Uterine smooth muscle cell (primary cell): ENCODE data around the gene UBE2Q2. TPM values are rescaled to one million over a fixed set of nuclear protein-coding genes. Genes with fewer than 3 reads are reported as not detected.

Experiments
- total RNA-seq: library from RNA; depleted of rRNA; stranded (reverse); fragments of >200 nt; gene quantifications from 2 replicates; pipeline ENCODE4 v1.2.3, GENCODE V29; 2014

UBE2Q2 gene
- total RNA-seq = 43.2 and 56.0 TPM in 2 replicates

GRCh38 chr15:75842722-75843677 is at the start of gene UBE2Q2:
TSS of gene UBE2Q2 (plus strand) at chr15:75843447. CDS start at chr15:75843667, 220 bp downstream.

GRCh38 chr15:75903331-75904239 is 60.3 kb downstream of the UBE2Q2 start, which contains the start of gene FBXO22:
TSS of gene FBXO22 (plus strand) at chr15:75903878. CDS start at chr15:75903964, 86 bp downstream.

Other genes with a start within 250 kb of the UBE2Q2 start
- 29.9 and 37.4 TPM in 2 replicates for gene SNUPN, start 217.7 kb upstream of the UBE2Q2 start, total RNA-seq
- 64.2 and 101 TPM in 2 replicates for gene IMP3, start 203.2 kb upstream of the UBE2Q2 start, total RNA-seq
- 9.6 and 11.2 TPM in 2 replicates for gene SNX33, start 195.5 kb upstream of the UBE2Q2 start, total RNA-seq
- 101 and 122 TPM in 2 replicates for gene CSPG4, start 130.6 kb upstream of the UBE2Q2 start, total RNA-seq
- 53.1 and 67.6 TPM in 2 replicates for gene FBXO22, start 60.4 kb downstream of the UBE2Q2 start, total RNA-seq
- gene NRG4, start 169.0 kb downstream of the UBE2Q2 start, total RNA-seq = not detected in 2 replicates
- gene TMEM266, start 216.5 kb downstream of the UBE2Q2 start, total RNA-seq = not detected in 2 replicates